ENCODE data around the gene NAXD.

NAXD gene

DNA sequence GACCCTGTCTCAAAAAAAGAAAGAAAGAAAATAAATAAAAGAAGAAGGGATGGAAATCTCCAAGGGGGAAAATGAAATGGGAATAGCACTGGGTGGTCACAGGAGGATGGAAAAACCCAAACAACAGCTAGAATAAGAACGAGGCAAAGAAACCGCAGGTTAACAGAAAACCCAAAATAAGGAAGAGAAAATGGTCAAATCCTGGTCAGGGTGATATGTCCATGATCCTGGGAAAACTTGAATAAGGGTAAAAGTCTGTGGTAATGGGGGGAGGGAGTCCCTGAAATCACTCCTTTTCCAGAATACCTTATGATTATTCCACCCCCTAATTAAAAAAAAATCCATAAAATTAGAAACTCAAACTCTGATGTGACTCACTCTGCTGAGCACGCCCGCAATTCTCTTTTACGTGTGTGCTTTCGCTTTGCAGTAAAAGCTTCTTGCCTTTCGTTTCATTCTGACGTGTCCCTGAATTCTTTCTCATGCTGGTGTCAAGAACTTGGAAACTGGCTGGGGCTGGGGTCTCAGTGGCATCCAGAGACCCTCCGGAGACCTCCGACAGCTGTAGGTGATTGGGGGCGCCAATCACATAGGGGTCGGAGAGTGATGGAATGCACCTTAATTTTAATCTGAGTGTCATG is 4.3 kb upstream of the NAXD start:
- no peak overlapping the region for H3K4me3 ChIP-seq (ENCODE audit: control insufficient read depth, low read depth, low read length)
- TF ChIP-seq CTCF (conservative IDR thresholded peaks at IDR 0.05; ENCODE audit: control insufficient read depth, insufficient read depth, low read depth, low read length): no peak
- no peak for DNase-seq (ENCODE audit: low read depth)

GRCh38 chr13:110615005-110615321 is 382 bp upstream of the NAXD start:
- H3K4me3 ChIP-seq (ENCODE audit: control insufficient read depth, low read depth, low read length): peak overlapping the region; percentile 72
- no peak for TF ChIP-seq CTCF (conservative IDR thresholded peaks at IDR 0.05; ENCODE audit: control insufficient read depth, insufficient read depth, low read depth, low read length)
- no peak for DNase-seq (ENCODE audit: low read depth)

GRCh38 chr13:110616103-110617101 is 1.1 kb downstream of the NAXD start:
- peak overlapping the region; percentile 72 for H3K4me3 ChIP-seq (ENCODE audit: control insufficient read depth, low read depth, low read length)
- peak; percentile 86 for DNase-seq (ENCODE audit: low read depth)
- no peak for TF ChIP-seq CTCF (conservative IDR thresholded peaks at IDR 0.05; ENCODE audit: control insufficient read depth, insufficient read depth, low read depth, low read length)

GRCh38 chr13:110617321-110618072 is 2.2 kb downstream of the NAXD start:
- H3K4me3 ChIP-seq (ENCODE audit: control insufficient read depth, low read depth, low read length): no peak overlapping the region

DNA sequence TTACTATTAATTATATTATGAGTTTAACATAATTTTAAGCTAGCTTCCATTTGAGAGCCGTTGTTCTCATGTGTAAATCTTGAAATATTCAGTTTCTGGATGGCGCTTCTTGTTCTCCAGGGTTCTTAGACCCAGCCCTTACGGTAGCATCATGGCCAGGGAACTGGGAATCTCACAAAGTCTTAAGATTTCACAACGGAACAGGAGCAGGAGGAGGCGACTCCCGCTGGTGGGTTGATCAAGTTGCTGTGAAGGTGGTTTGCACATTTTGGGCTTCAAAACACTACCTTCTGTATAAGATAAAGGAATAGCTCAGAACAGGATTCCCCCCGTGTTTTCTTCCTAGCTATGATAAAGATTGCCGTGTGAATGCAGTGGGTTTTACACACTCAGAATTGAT is 2.8 kb downstream of the NAXD start:
- TF ChIP-seq CTCF (conservative IDR thresholded peaks at IDR 0.05; ENCODE audit: control insufficient read depth, insufficient read depth, low read depth, low read length): no peak
- no peak overlapping the region for H3K4me3 ChIP-seq (ENCODE audit: control insufficient read depth, low read depth, low read length)
- DNase-seq (ENCODE audit: low read depth): no peak

More at GRCh38 chr13:110617321-110618072, 2.2 kb downstream of the NAXD start:
- TF ChIP-seq CTCF (conservative IDR thresholded peaks at IDR 0.05; ENCODE audit: control insufficient read depth, insufficient read depth, low read depth, low read length): no peak
- peak; percentile 91 for DNase-seq (ENCODE audit: low read depth)

- no peak for DNase-seq (ENCODE audit: low read depth)
- TF ChIP-seq CTCF (conservative IDR thresholded peaks at IDR 0.05; ENCODE audit: control insufficient read depth, insufficient read depth, low read depth, low read length): no peak
Observed at GRCh38 chr13:110618780-110619179, 3.4 kb downstream of the NAXD start.

More at GRCh38 chr13:110618780-110619179, 3.4 kb downstream of the NAXD start:
- no peak overlapping the region for H3K4me3 ChIP-seq (ENCODE audit: control insufficient read depth, low read depth, low read length)
